Neuronal stem cell (in vitro differentiated cells): ENCODE measurements around the gene BIRC7.

Experiments used
- DNase-seq: peaks from one replicate; pipeline ENCODE4 v3.0.0-alpha.2; 2013; ENCODE audit warnings: low spot score
- H2AFZ ChIP-seq: one replicate; pipeline ENCODE4 v1.6.1; 2013; ENCODE audit warnings: mild to moderate bottlenecking, low read length, inconsistent platforms
- H2AK5ac ChIP-seq: 2 replicates; pipeline ENCODE4 v1.6.1; 2013; ENCODE audit warnings: low read depth, mild to moderate bottlenecking, inconsistent platforms, low read length, moderate library complexity, mixed read lengths
- H2BK120ac ChIP-seq: 2 replicates; pipeline ENCODE4 v1.6.1; 2013; ENCODE audit warnings: low read depth, mild to moderate bottlenecking, inconsistent platforms, low read length, moderate library complexity, mixed read lengths
- H2BK12ac ChIP-seq: one replicate; pipeline ENCODE4 v1.6.1; 2013; ENCODE audit warnings: low read length, inconsistent platforms
- H2BK15ac ChIP-seq: 2 replicates; pipeline ENCODE4 v1.6.1; 2013; ENCODE audit warnings: mild to moderate bottlenecking, low read length, inconsistent platforms, mixed read lengths
- H2BK5ac ChIP-seq: one replicate; pipeline ENCODE4 v1.6.1; 2013; ENCODE audit warnings: inconsistent platforms, mild to moderate bottlenecking, low read length, moderate library complexity
- H3K14ac ChIP-seq: one replicate; pipeline ENCODE4 v1.6.1; 2013; ENCODE audit warnings: low read length, inconsistent platforms
- H3K18ac ChIP-seq: 2 replicates; pipeline ENCODE4 v1.6.1; 2013; ENCODE audit warnings: low read length, inconsistent platforms
- H3K23ac ChIP-seq: 2 replicates; pipeline ENCODE4 v1.6.1; 2013; ENCODE audit warnings: low read depth, mild to moderate bottlenecking, mixed read lengths, low read length, inconsistent platforms; ENCODE audit not compliant: poor library complexity
- H3K27ac ChIP-seq: replicated peaks from 3 replicates; pipeline ENCODE4 v1.5.1; 2013; ENCODE audit warnings: low read length, inconsistent platforms
- H3K27me3 ChIP-seq, 3 experiments: 2 replicates each; pipeline ENCODE4 v1.6.1; 2013; ENCODE audit warnings: low read length in 3 of 3, mild to moderate bottlenecking in 2 of 3, inconsistent platforms in 1 of 3, low read depth in 1 of 3, mixed read lengths in 1 of 3, moderate library complexity in 1 of 3; ENCODE audit not compliant: control insufficient read depth in 3 of 3, insufficient read depth in 3 of 3
- H3K36me3 ChIP-seq, 2 donors: replicated peaks in 1 of 2; 2 replicates each; pipeline ENCODE4 v1.6.1; 2013; ENCODE audit warnings: low read length in 2 of 2; ENCODE audit not compliant: control insufficient read depth in 2 of 2, insufficient read depth in 2 of 2
- H3K4ac ChIP-seq: 2 replicates; pipeline ENCODE4 v1.6.1; 2013; ENCODE audit warnings: inconsistent platforms, mild to moderate bottlenecking, low read length, moderate library complexity
- H3K4me1 ChIP-seq, 2 donors: 1 replicate in 1 of 2; 2 replicates in 1 of 2; pipeline ENCODE4 v1.6.1; 2013; ENCODE audit warnings: low read length in 2 of 2, low read depth in 1 of 2; ENCODE audit not compliant: control insufficient read depth in 2 of 2, insufficient read depth in 1 of 2
- H3K4me2 ChIP-seq: one replicate; pipeline ENCODE4 v1.6.1; 2013; ENCODE audit warnings: mild to moderate bottlenecking, low read length, inconsistent platforms; ENCODE audit not compliant: insufficient read depth, poor library complexity, severe bottlenecking
- H3K4me3 ChIP-seq, 2 donors: 2 replicates each; pipeline ENCODE4 v1.5.1; 2013; ENCODE audit warnings: low read length in 2 of 2, mild to moderate bottlenecking in 2 of 2, inconsistent platforms in 1 of 2, moderate library complexity in 1 of 2
- H3K79me1 ChIP-seq: one replicate; pipeline ENCODE4 v1.6.1; 2013; ENCODE audit warnings: low read depth, mild to moderate bottlenecking, inconsistent platforms, low read length, moderate library complexity
- H3K9ac ChIP-seq: one replicate; pipeline ENCODE4 v1.6.1; 2013; ENCODE audit warnings: mild to moderate bottlenecking, low read depth, low read length, inconsistent platforms; ENCODE audit not compliant: poor library complexity
- H3K9me3 ChIP-seq, 2 donors: replicated peaks in 1 of 2; 2 replicates each; pipeline versions ENCODE3 to v1.6.1; 2013; ENCODE audit warnings: low read length in 2 of 2, mild to moderate bottlenecking in 2 of 2, inconsistent platforms in 1 of 2, low read depth in 1 of 2, mixed read lengths in 1 of 2, moderate library complexity in 1 of 2; ENCODE audit not compliant: control insufficient read depth in 2 of 2, insufficient read depth in 1 of 2
- H4K8ac ChIP-seq: one replicate; pipeline ENCODE4 v1.6.1; 2013; ENCODE audit warnings: low read depth, mild to moderate bottlenecking, inconsistent platforms, low read length, moderate library complexity
- H4K91ac ChIP-seq: one replicate; pipeline ENCODE4 v1.6.1; 2013; ENCODE audit warnings: low read length, low read depth, mild to moderate bottlenecking, inconsistent platforms; ENCODE audit not compliant: poor library complexity
- WGBS, 2 donors: extraction: QIAGEN DNeasy Blood & Tissue Kit; methylation state at CpG; one replicate each; pipeline ENCODE4 v1.1.7; 2013; ENCODE audit warnings: missing lambda C conversion rate in 2 of 2, mixed read lengths in 1 of 2; ENCODE audit not compliant: insufficient read length in 2 of 2, insufficient replicate concordance in 1 of 2; ENCODE audit errors: extremely low coverage in 2 of 2; 5-methylcytosine and 5-hydroxymethylcytosine counted together

The BIRC7 gene

DNA sequence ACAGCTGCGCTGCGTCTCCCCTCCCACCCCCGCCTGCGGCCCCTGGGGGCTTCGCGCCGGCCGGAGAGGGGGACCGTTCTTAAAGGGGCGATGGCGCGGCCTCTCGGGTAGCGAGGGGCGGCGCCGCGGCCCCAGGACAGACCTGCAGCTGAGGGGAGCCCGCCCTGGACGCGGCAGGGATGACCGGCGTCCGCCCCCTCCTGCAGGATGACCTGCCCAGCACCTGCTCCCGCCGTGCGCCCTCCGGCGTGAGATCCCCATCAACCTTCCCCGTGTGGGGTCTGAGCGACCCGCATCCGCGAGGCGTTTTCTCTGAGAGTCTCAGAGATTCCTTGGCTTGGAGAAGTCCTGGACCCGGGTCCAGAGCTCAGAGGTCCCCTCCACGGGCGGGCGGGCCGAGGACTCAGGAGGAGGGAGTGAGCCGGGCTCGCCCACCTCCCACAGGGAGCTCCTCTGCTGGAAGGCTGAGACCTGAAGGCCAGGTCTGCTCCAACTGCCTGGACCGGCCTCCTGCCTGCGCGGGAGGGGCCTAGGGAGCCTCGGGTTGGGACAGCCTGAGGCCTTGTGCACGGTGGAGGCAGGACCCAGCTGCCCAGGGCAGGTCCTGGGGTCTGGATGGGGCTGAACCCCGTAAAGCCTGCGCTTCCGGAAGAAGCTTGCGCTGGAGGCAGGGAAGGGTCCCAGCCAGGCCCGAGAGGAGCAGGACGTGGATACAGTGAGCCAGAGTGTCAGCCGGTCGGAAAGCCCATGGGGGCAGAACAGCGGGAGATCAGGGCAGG, 19.1 kb downstream of the BIRC7 start:
- Histone ChIP-seq H2BK120ac (peak overlapping the region; percentile 48), H2BK5ac (peak overlapping the region; percentile 21), H2AFZ (peak overlapping the region; percentile 47), H3K4me3 (peak overlapping the region; percentile 2 to 58), H3K4me1 (peaks cover 30% of the 10 kb centered on the region in 2 donors), H3K14ac (no peak overlapping the region), H3K18ac (peak overlapping the region; percentile 99), H2BK12ac (peak overlapping the region; percentile 89), H2AK5ac (peak overlapping the region; percentile 38), H3K4me2 (peak overlapping the region; percentile 97), H2BK15ac (peak overlapping the region; percentile 95), H4K8ac (no peak overlapping the region), H3K27me3 (no peaks in the 10 kb centered on the region), H3K23ac (peak overlapping the region; percentile 58), H3K27ac (peak overlapping the region; percentile 52), H3K4ac (peak overlapping the region; percentile 85), H3K9ac (peak overlapping the region; percentile 83), H4K91ac (no peak overlapping the region), H3K9me3 (peaks cover 0 to 18% of the 10 kb centered on the region in 2 donors), H3K36me3 (peaks cover under 1 to 1% of the 10 kb centered on the region in 2 donors), H3K79me1 (peaks cover 7% of the 10 kb centered on the region)
- peak; percentile 52 for DNase-seq
- WGBS, 2 donors: no CpG with 5 or more reads among the region's 56 CpGs

DNA sequence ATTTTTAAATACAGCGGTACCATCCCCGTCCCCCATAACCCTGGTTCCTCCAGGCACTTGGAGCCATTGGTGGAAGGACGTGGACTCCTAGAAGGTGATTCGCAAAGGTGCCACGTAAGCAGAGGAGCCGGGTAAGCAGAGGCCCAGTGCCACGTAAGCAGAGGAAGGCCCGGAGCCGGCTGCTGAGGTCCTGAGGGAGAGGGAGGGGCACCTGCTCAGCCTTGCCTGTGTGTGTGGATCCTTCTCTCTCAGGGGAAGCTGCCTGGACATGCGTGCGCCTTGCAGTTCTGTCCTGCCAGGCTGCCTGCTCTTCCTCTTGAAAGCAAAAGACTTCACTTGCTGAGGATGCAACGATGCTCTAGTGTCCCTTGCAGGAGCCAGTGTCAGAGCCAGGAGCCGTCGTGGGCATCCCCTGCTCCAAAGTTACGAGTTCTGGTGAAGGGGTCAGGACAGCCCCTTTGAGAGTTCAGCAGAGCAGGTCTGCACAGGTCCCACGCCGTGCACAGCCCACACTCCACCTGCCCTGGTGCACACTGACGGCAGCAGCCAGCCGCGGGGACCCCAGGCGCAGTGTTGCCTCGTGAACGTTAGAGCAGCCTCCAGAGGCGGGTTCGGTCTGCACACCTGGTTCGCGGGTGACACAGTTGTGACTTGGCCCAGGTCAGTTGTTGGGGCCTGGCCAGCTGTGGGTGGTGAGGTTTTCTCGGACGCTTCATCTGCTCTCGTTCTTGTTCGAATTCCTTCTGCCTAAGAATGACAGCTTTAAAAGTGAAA, 20.4 kb downstream of the BIRC7 start:
- peaks cover 0 to 1% of the 10 kb centered on the region in 2 donors for H3K36me3 ChIP-seq

DNA sequence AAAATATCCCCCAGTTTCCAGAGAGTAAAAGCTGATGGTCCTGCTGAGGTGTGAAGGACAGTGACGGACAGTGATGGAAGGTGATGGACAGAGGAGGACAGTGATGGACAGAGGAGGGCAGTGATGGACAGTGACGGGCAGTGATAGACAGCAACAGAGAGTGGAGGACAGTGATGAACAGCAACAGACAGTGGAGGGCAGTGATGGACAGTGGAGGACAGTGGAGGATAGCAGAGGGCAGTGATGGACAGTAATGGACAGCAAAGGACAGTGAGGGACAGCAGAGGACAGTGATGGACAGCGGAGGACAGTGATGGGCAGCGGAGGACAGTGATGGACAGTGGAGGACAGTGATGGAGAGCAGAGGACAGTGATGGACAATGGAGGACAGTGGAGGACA, 21.2 kb downstream of the BIRC7 start:
- H3K9me3 ChIP-seq: peaks cover 0 to 18% of the 10 kb centered on the region in 2 donors
- no peak overlapping the region for H3K4me2 ChIP-seq
- no peak overlapping the region for H4K8ac ChIP-seq
- H3K23ac ChIP-seq: no peak overlapping the region
- H3K14ac ChIP-seq: peak overlapping the region; percentile 40
- H2BK15ac ChIP-seq: peak overlapping the region; percentile 26
- H3K27me3 ChIP-seq: no peaks in the 10 kb centered on the region
- no peak overlapping the region for H2AFZ ChIP-seq
- H3K27ac ChIP-seq: no peak overlapping the region
- H2BK120ac ChIP-seq: no peak overlapping the region
- no peak overlapping the region for H2BK12ac ChIP-seq
- H2BK5ac ChIP-seq: peak overlapping the region; percentile 30
- no peak overlapping the region for H2AK5ac ChIP-seq
- peaks cover 41 to 47% of the 10 kb centered on the region in 2 donors for H3K4me1 ChIP-seq
- no peak overlapping the region for H3K18ac ChIP-seq
- no peak overlapping the region for H4K91ac ChIP-seq
- no peak for DNase-seq
- H3K4ac ChIP-seq: no peak overlapping the region
- no CpG with 5 or more reads among the region's 4 CpGs for WGBS, 2 donors
- peaks cover 4% of the 10 kb centered on the region for H3K79me1 ChIP-seq
- peak overlapping the region in 1 of 2 donors; percentile 47 for H3K4me3 ChIP-seq
- H3K36me3 ChIP-seq: peaks cover 0 to 1% of the 10 kb centered on the region in 2 donors
- peak overlapping the region; percentile 37 for H3K9ac ChIP-seq

More for the DNA sequence above, 20.4 kb downstream of the BIRC7 start:
- H3K4me3 ChIP-seq: no peak overlapping the region
- H3K4me2 ChIP-seq: no peak overlapping the region
- H3K79me1 ChIP-seq: peaks cover 4% of the 10 kb centered on the region
- H3K4me1 ChIP-seq: peaks cover 34 to 42% of the 10 kb centered on the region in 2 donors
- no peak overlapping the region for H2BK120ac ChIP-seq
- H2AK5ac ChIP-seq: peak overlapping the region; percentile 16
- no peak overlapping the region for H4K8ac ChIP-seq
- peak overlapping the region; percentile 73 for H3K18ac ChIP-seq
- WGBS, 2 donors: no CpG with 5 or more reads among the region's 31 CpGs
- peak overlapping the region; percentile 57 for H4K91ac ChIP-seq
- no peak overlapping the region for H3K23ac ChIP-seq
- H2BK12ac ChIP-seq: peak overlapping the region; percentile 63
- no peak overlapping the region for H3K14ac ChIP-seq
- peak overlapping the region; percentile 26 for H2BK15ac ChIP-seq
- no peak overlapping the region for H3K27ac ChIP-seq
- no peak overlapping the region for H2AFZ ChIP-seq
- H3K27me3 ChIP-seq: no peaks in the 10 kb centered on the region
- H3K9me3 ChIP-seq: peaks cover 0 to 18% of the 10 kb centered on the region in 2 donors
- DNase-seq: no peak
- H3K9ac ChIP-seq: no peak overlapping the region
- peak overlapping the region; percentile 30 for H2BK5ac ChIP-seq
- H3K4ac ChIP-seq: no peak overlapping the region

DNA sequence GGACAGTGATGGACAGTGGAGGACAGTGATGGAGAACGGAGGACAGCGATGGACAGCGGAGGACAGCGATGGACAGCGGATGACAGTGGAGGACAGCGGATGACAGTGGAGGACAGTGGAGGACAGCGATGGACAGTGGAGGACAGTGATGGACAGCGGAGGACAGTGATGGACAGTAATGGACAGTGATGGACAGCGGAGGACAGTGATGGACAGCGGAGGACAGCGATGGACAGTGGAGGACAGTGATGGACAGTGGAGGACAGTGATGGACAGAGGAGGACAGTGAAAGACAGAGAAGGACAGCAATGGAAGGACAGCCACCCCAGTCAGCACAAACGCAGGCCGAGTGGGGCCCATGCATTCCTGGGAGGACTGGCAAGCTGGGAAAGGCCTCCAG, 21.9 kb downstream of the BIRC7 start:
- H2AFZ ChIP-seq: no peak overlapping the region
- peaks cover 4% of the 10 kb centered on the region for H3K79me1 ChIP-seq
- no peak overlapping the region for H3K27ac ChIP-seq
- no peak overlapping the region for H3K4me2 ChIP-seq
- no peaks in the 10 kb centered on the region for H3K27me3 ChIP-seq
- no peak for DNase-seq
- no peak overlapping the region for H2BK120ac ChIP-seq
- peaks cover 0 to 18% of the 10 kb centered on the region in 2 donors for H3K9me3 ChIP-seq
- peak overlapping the region; percentile 46 for H3K23ac ChIP-seq
- peak overlapping the region; percentile 86 for H2BK12ac ChIP-seq
- H3K4ac ChIP-seq: peak overlapping the region; percentile 39
- peaks cover 39 to 46% of the 10 kb centered on the region in 2 donors for H3K4me1 ChIP-seq
- H4K8ac ChIP-seq: no peak overlapping the region
- no CpG with 5 or more reads among the region's 13 CpGs for WGBS, 2 donors
- H2AK5ac ChIP-seq: peak overlapping the region; percentile 17
- H3K18ac ChIP-seq: no peak overlapping the region
- H3K4me3 ChIP-seq: no peak overlapping the region
- H2BK5ac ChIP-seq: no peak overlapping the region
- H3K36me3 ChIP-seq: peaks cover 0 to 1% of the 10 kb centered on the region in 2 donors
- no peak overlapping the region for H3K14ac ChIP-seq
- no peak overlapping the region for H2BK15ac ChIP-seq
- H4K91ac ChIP-seq: no peak overlapping the region
- peak overlapping the region; percentile 78 for H3K9ac ChIP-seq
